HFF-Myc (cell line): ENCODE measurements around the gene GET3.

Experiments
- DNase-seq: peaks from one replicate; pipeline ENCODE4 v3.0.0-alpha.2; 2011; ENCODE audit warnings: low read depth; ENCODE audit errors: extremely low read depth
- H3K4me3 ChIP-seq: replicated peaks from 2 replicates; pipeline ENCODE4 v1.5.1; 2011; ENCODE audit warnings: low read depth, mild to moderate bottlenecking, control low read depth, low read length
- TF ChIP-seq, protein P1 (sequence below): IDR thresholded peaks from 2 replicates; pipeline ENCODE4 v1.5.1; 2012; ENCODE audit warnings: mild to moderate bottlenecking, low read depth, low read length, control low read depth; ENCODE audit errors: missing control alignments

The GET3 gene

DNA sequence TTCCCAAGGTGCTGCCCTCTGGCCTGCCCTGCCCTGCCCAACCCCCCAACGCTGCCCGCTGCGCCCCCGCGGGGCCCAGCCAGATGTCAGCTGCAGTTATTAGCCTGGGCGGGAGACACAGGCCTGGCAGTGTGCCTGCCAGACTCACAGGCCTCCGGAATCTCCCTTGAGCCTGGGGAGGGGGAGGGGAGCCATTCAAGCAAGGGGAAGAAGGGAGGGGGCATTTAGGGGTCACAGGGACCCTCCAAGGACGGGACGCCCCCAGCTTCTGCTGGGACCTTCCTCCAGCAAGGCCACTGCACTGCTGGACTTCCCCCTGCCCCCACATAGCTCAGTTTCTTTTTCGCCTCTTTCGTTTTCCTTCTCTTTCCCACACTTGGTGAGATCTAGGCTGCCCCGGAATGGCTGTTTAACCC is 51.4 kb downstream of the GET3 start:
- DNase-seq, result no peak
- peak overlapping the region; percentile 31 for H3K4me3 ChIP-seq
- TF ChIP-seq, protein P1, sequence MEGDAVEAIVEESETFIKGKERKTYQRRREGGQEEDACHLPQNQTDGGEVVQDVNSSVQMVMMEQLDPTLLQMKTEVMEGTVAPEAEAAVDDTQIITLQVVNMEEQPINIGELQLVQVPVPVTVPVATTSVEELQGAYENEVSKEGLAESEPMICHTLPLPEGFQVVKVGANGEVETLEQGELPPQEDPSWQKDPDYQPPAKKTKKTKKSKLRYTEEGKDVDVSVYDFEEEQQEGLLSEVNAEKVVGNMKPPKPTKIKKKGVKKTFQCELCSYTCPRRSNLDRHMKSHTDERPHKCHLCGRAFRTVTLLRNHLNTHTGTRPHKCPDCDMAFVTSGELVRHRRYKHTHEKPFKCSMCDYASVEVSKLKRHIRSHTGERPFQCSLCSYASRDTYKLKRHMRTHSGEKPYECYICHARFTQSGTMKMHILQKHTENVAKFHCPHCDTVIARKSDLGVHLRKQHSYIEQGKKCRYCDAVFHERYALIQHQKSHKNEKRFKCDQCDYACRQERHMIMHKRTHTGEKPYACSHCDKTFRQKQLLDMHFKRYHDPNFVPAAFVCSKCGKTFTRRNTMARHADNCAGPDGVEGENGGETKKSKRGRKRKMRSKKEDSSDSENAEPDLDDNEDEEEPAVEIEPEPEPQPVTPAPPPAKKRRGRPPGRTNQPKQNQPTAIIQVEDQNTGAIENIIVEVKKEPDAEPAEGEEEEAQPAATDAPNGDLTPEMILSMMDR, result no peak

DNA sequence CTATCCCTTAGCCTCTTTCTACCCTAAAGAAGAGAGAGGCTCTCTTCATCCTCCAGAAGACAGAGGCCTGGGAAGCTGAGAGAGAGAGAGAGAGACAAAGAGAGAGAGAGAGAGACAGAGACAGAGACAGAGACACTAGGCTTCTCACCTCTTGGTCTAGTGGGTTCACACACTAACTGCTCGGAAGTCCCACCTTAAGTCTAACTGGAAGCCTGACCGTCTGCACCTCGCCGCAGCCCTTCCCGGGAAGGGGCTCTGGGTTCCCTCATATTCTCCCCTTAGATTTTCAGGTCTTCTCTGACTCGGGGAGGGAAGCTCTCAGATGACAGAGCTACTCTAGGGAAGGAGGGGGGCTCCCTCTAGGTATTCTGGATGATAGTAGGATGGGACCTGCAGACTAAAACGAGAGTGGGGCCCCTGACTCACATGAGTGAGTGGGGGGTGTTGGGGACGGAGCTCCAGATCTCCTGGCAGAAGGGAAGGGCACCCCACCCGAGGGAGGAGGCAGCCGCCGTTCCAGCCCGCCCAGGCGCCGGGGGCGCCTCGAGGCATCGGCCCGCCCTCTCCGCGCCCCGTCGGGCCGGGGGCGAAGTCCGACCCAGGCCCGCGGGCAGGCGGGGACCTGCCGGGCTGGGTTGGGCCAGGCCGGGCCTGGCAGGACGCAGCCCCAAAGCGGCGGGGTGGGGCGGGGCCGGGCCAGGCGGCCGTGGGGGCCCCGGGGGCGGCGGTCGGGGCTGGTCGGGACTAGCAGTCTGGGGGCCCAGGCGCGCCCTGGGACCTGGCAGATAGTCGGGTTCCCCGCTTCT is 52.0 kb downstream of the GET3 start:
- TF ChIP-seq, protein P1, result no peak
- H3K4me3 ChIP-seq, result peak overlapping the region; percentile 31
- no peak for DNase-seq

DNA sequence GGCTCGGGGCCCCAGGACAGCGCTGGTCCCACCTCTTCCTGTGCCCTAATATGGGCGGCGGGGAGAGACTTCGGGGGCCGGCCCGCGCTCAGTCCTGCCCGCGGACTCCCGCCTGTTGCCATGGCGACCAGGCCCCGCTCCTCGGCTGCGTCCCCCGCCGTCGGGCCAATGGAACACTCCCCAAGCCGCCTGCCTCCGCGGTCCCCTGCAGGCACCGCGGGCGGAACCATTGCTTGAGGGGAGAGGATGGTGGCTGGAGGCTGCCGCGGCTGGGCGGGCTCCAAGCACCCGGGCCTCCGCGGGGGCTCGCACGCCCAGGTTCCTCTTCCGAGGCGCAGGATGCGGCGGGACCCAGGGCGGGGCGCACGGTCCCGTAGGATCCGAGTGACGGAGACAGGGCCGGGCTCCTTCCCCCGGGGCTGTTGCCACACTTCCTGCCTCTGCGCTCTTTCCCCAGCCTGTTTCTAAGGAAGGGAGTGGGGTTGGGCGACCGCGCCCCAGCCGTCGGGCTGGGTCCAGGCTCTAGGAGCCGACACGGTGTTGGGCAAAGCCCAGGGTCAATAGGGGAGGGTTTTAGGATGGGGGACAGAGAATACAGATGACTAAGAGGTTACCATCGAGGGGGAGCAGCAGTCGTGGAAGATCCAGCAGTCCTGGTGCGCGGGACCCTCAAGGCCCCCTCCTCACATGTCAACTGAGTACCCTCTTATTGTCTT is 52.8 kb downstream of the GET3 start:
- TF ChIP-seq, protein P1, result no peak
- DNase-seq, result no peak
- H3K4me3 ChIP-seq, result peak overlapping the region; percentile 84

DNA sequence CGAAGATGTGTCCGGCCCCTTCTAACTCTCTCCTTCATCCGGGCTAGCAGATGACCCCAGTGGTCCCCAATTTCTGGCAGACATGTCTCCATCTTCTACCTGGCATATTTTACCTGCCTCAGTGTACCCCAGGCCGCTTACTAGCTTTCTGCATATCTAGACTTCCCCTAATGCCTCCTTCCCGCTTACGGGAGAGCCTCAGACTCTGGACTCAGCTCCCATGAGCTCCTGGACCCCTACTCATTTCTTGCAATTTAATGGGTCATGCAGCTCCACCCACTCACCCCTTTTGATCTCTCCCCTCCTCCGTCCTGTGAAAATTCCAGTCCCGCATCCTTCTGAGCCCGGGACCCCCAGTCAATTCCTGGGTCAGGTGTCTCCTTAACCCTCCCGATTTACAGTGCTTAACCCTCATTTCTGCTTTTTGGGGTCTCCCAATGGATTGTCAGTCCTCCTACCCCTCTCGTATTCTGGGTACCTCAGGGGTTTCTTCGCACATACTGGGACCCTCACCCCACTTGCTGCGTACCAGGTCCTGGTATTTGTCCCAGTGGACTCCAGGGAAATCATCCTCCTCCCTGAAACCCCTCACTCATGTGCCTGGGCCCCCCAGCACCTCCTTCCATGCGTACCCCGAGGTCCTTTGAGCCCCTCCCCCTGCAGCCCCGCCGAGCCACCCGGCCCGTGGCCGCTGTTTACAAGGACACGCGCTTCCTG is 53.5 kb downstream of the GET3 start:
- TF ChIP-seq, protein P1, result no peak
- H3K4me3 ChIP-seq, result peak overlapping the region; percentile 84
- DNase-seq, result no peak

DNA sequence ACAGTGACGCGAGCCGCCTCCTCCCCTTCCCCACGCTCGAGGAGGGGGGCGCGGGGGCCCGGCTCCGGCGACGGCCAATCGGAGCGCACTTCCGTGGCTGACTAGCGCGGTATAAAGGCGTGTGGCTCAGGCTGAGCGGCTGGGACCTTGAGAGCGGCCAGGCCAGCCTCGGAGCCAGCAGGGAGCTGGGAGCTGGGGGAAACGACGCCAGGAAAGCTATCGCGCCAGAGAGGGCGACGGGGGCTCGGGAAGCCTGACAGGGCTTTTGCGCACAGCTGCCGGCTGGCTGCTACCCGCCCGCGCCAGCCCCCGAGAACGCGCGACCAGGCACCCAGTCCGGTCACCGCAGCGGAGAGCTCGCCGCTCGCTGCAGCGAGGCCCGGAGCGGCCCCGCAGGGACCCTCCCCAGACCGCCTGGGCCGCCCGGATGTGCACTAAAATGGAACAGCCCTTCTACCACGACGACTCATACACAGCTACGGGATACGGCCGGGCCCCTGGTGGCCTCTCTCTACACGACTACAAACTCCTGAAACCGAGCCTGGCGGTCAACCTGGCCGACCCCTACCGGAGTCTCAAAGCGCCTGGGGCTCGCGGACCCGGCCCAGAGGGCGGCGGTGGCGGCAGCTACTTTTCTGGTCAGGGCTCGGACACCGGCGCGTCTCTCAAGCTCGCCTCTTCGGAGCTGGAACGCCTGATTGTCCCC is 54.2 kb downstream of the GET3 start, which contains the start of gene JUNB:
Gene JUNB, plus strand, starts transcription at position 142 of the 706 bp plus-strand sequence. Its CDS starts 286 bp downstream, at position 428.
- peak; percentile 92 for DNase-seq
- H3K4me3 ChIP-seq, result peak within 1 kb of the TSS; percentile 84
- TF ChIP-seq, protein P1, result no peak
